Measurements from ENCODE around the gene MSL3B.

The MSL3B gene

DNA sequence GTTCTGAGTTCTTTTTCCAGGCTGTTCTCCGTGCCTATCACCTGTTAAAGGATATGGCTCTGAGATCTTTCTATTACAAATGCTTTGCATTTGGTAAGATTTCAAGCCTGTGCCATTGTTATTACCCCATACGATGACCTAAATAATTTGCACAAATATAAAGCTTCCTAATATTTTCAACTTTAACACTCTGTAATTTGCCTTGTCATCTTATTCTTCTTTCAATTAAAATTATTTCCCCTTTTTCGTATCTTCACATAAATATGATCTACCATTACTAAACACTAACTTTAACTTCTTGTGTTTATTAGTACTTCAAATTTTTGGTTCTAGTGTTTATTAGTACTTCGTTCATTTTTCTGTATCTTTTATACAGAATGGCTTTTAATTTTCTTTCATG, 3.2 kb upstream of the MSL3B start:
- no peak for ATAC-seq
- H3K27ac Mint-ChIP-seq: no peak overlapping the region

DNA sequence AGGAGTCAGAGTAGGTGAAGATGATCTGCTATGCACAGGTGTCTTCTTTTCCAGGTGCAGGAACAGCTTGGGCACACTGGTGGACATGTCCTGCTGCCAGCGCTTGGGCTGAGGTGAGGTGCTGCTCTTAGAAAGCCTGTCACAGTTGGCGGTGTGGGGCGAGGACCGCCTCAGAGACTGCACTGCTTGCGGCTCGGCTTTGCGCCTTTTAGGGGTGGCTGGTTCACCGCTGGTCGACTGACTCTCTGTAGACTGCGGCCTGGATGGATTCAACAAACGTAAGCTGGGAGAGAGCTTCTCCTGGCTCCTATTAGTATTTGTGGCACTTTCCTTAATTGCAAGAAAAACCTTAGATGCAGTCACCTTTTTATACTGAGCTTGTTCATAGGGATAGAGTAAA, 1.7 kb downstream of the MSL3B start:
- TF ChIP-seq CTCF (IDR thresholded peaks at IDR 0.05): no peak
- peaks cover 23% of the 10 kb centered on the region for H3K36me3 Mint-ChIP-seq (ENCODE audit: low read depth)
- ATAC-seq: no peak
- POLR2A ChIA-PET: interaction anchor here (1.0 kb wide), 1 partner anchor 12 kb away, joined by 3 read pairs; the partner anchor contains the start of gene HJURP
- peaks cover 8% of the 10 kb centered on the region for H3K9me3 Mint-ChIP-seq
- H3K4me3 Mint-ChIP-seq: no peak overlapping the region
- intact Hi-C loops (cut with micrococcal nuclease): no loop called here
- CTCF ChIA-PET: interaction anchor here (1.5 to 3.0 kb wide), 2 partner anchors 9 to 11 kb away, joined by 4 to 23 read pairs; no protein-coding TSS in a partner anchor
- H3K27ac Mint-ChIP-seq: no peak overlapping the region
- peaks cover 4% of the 10 kb centered on the region for H3K27me3 Mint-ChIP-seq
- peaks cover 3% of the 10 kb centered on the region for H3K4me1 Mint-ChIP-seq (ENCODE audit: low read depth)
- DNase-seq: no peak

More for the DNA sequence above, 3.2 kb upstream of the MSL3B start:
- DNase-seq: no peak
- ChIA-PET CTCF (interaction anchor here (0.6 kb wide), 1 partner anchor 510 kb away, joined by 3 read pairs; no protein-coding TSS in a partner anchor), POLR2A (no interaction called here)
- intact Hi-C loops (cut with micrococcal nuclease): no loop called here
- Mint-ChIP-seq H3K4me1 (ENCODE audit: low read depth) (peaks cover 3% of the 10 kb centered on the region), H3K27me3 (peaks cover 27% of the 10 kb centered on the region), H3K36me3 (ENCODE audit: low read depth) (peaks cover 15% of the 10 kb centered on the region), H3K4me3 (no peak overlapping the region), H3K9me3 (peaks cover 8% of the 10 kb centered on the region)
- no peak for TF ChIP-seq CTCF (IDR thresholded peaks at IDR 0.05)

DNA sequence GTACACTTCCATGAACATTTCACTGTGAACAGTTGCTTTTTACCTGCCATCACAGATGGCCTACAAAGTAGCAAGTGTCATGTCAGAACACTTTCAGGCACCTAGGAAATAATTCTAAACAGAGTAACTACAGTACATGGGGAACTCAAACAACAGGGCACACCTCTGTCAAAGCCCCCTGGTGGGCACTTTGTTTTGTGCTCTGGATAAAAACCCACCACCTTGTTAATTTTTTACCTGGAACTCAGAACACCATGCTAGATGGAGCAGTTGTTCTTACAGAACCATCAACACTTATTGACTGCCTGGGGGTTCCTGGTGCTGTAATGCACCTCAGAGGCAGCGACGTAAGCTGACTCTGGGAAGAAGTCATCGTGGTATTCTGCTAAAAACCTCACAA, 2.3 kb downstream of the MSL3B start:
- ChIA-PET CTCF (interaction anchor here (1.2 to 3.0 kb wide), 4 partner anchors 8 to 210 kb away, joined by 4 to 23 read pairs (median 4); no protein-coding TSS in a partner anchor), POLR2A (no interaction called here)
- H3K4me3 Mint-ChIP-seq: no peak overlapping the region
- intact Hi-C loops (cut with micrococcal nuclease): no loop called here
- H3K27ac Mint-ChIP-seq: no peak overlapping the region
- TF ChIP-seq CTCF (IDR thresholded peaks at IDR 0.05): peak; percentile 40
- peaks cover 8% of the 10 kb centered on the region for H3K9me3 Mint-ChIP-seq
- H3K36me3 Mint-ChIP-seq (ENCODE audit: low read depth): peaks cover 23% of the 10 kb centered on the region
- H3K4me1 Mint-ChIP-seq (ENCODE audit: low read depth): peaks cover 3% of the 10 kb centered on the region
- DNase-seq: peak; percentile 31
- no peak for ATAC-seq
- H3K27me3 Mint-ChIP-seq: peaks cover 4% of the 10 kb centered on the region

DNA sequence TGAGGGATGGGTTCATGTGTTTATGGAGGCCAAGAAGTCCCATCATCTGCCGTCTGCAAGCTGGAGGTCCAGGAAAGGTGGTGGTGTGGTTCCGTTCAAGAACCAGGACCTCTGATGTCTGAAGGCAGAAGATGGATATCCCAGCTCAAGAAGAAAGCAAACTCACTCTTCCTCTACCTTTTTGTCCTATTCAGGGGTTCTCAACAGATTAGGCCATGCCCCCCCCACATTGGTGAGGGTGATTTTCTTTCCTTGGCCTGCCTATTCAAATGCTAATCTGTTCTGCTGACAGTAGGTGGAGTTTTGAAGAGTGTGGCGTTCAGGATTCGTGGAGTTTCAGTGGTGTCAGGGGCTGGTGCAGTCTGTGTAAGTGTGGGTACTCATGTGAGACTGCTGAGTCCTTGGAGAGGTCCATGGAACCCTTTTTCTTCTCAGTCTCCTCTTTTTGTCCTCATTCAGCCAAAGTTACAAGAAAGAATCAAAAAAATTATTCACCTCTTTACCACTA, 5.9 kb downstream of the MSL3B start:
- intact Hi-C loops (cut with micrococcal nuclease): no loop called here
- TF ChIP-seq CTCF (IDR thresholded peaks at IDR 0.05): no peak
- ATAC-seq (no peak), DNase-seq (no peak)
- CTCF ChIA-PET: no interaction called here
- no peak overlapping the region for H3K27ac Mint-ChIP-seq
- H3K4me3 Mint-ChIP-seq: no peak overlapping the region
- POLR2A ChIA-PET: no interaction called here
- H3K36me3 Mint-ChIP-seq (ENCODE audit: low read depth): peaks cover 16% of the 10 kb centered on the region
- no peaks in the 10 kb centered on the region for H3K27me3 Mint-ChIP-seq
- peaks cover 2% of the 10 kb centered on the region for H3K4me1 Mint-ChIP-seq (ENCODE audit: low read depth)
- H3K9me3 Mint-ChIP-seq: peaks cover 5% of the 10 kb centered on the region

DNA sequence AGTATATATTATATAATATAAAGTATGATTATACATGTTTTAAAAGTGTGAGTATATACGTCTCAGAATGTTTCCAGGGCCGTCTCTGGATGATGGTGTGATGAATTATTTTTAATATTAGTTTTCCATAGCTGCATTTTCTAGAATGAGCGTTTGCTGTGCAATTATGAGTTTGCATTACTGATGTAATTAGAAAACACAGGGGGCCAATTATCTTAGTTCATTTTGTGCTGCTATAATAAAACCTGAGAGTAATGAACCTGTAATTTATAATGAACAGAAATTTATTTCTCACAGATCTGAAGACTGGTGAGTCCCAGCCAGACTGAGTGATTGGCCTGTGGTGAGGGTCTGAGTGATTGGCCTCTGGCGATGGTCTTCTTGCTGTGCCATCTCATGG, 9.9 kb downstream of the MSL3B start:
- no peak overlapping the region for H3K27ac Mint-ChIP-seq
- TF ChIP-seq CTCF (IDR thresholded peaks at IDR 0.05): no peak
- DNase-seq: no peak
- no peaks in the 10 kb centered on the region for H3K9me3 Mint-ChIP-seq
- intact Hi-C loops (cut with micrococcal nuclease): no loop called here
- H3K4me3 Mint-ChIP-seq: no peak overlapping the region
- ChIA-PET POLR2A (no interaction called here), CTCF (interaction anchor here (0.9 to 2.4 kb wide), 17 partner anchors 9 to 687 kb away, joined by 3 to 23 read pairs (median 4); partner anchors contain the start of gene MSL3B)
- peaks cover 2% of the 10 kb centered on the region for H3K27me3 Mint-ChIP-seq
- peaks cover 9% of the 10 kb centered on the region for H3K36me3 Mint-ChIP-seq (ENCODE audit: low read depth)
- H3K4me1 Mint-ChIP-seq (ENCODE audit: low read depth): peaks cover 15% of the 10 kb centered on the region
- no peak for ATAC-seq

All from activated CD8-positive, alpha-beta T cell treated with anti-CD3 and anti-CD28 coated beads for 36 hours (primary cell).